ENCODE results near the gene CYP1A2.
"Not testable (repeated sequence)": the region's sequence is repeated elsewhere in the genome, so short reads cannot be mapped to it uniquely, and the experiment has no call there.

Gene CYP1A2

GRCh38 chr15:74738239-74738638, 10.4 kb upstream of the CYP1A2 start:
- H3K36me3 ChIP-seq (ENCODE audit: control insufficient read depth, insufficient read depth, low read length); H3K9me3 ChIP-seq (ENCODE audit: control insufficient read depth, low read length); DNase-seq; H3K4me1 ChIP-seq (ENCODE audit: control insufficient read depth, insufficient read depth, low read length, poor library complexity, severe bottlenecking); H3K27me3 ChIP-seq (replicated peaks; ENCODE audit: control insufficient read depth, insufficient read depth, low read length, poor library complexity, severe bottlenecking); H3K27ac ChIP-seq (ENCODE audit: insufficient read depth, low read length, poor library complexity, severe bottlenecking); H3K4me3 ChIP-seq (ENCODE audit: insufficient read depth, low read depth, low read length, poor library complexity, severe bottlenecking): not testable (repeated sequence)

- DNase-seq: no peak
- H3K27ac ChIP-seq (ENCODE audit: insufficient read depth, low read length, poor library complexity, severe bottlenecking): no peak overlapping the region
- no peak overlapping the region for H3K4me3 ChIP-seq (ENCODE audit: insufficient read depth, low read depth, low read length, poor library complexity, severe bottlenecking)
- no peaks in the 10 kb centered on the region for H3K4me1 ChIP-seq (ENCODE audit: control insufficient read depth, insufficient read depth, low read length, poor library complexity, severe bottlenecking)
- no peaks in the 10 kb centered on the region for H3K9me3 ChIP-seq (ENCODE audit: control insufficient read depth, low read length)
- H3K36me3 ChIP-seq (ENCODE audit: control insufficient read depth, insufficient read depth, low read length): no peaks in the 10 kb centered on the region
- H3K27me3 ChIP-seq (replicated peaks; ENCODE audit: control insufficient read depth, insufficient read depth, low read length, poor library complexity, severe bottlenecking): no peaks in the 10 kb centered on the region
These were observed 6.2 kb upstream of the CYP1A2 start for GRCh38 chr15:74742422-74742821.

- Histone ChIP-seq H3K4me3 (ENCODE audit: insufficient read depth, low read depth, low read length, poor library complexity, severe bottlenecking) (no peak overlapping the region), H3K36me3 (ENCODE audit: control insufficient read depth, insufficient read depth, low read length) (no peaks in the 10 kb centered on the region), H3K9me3 (ENCODE audit: control insufficient read depth, low read length) (no peaks in the 10 kb centered on the region), H3K4me1 (ENCODE audit: control insufficient read depth, insufficient read depth, low read length, poor library complexity, severe bottlenecking) (no peaks in the 10 kb centered on the region), H3K27me3 (replicated peaks; ENCODE audit: control insufficient read depth, insufficient read depth, low read length, poor library complexity, severe bottlenecking) (no peaks in the 10 kb centered on the region), H3K27ac (ENCODE audit: insufficient read depth, low read length, poor library complexity, severe bottlenecking) (no peak overlapping the region)
- no peak for DNase-seq
These were observed 2.3 kb upstream of the CYP1A2 start for GRCh38 chr15:74746389-74746788.

- Histone ChIP-seq H3K4me3 (ENCODE audit: insufficient read depth, low read depth, low read length, poor library complexity, severe bottlenecking) (no peak overlapping the region), H3K9me3 (ENCODE audit: control insufficient read depth, low read length) (no peaks in the 10 kb centered on the region), H3K4me1 (ENCODE audit: control insufficient read depth, insufficient read depth, low read length, poor library complexity, severe bottlenecking) (no peaks in the 10 kb centered on the region), H3K27ac (ENCODE audit: insufficient read depth, low read length, poor library complexity, severe bottlenecking) (no peak overlapping the region), H3K27me3 (replicated peaks; ENCODE audit: control insufficient read depth, insufficient read depth, low read length, poor library complexity, severe bottlenecking) (no peaks in the 10 kb centered on the region), H3K36me3 (ENCODE audit: control insufficient read depth, insufficient read depth, low read length) (no peaks in the 10 kb centered on the region)
- no peak for DNase-seq
These were observed 1.2 kb downstream of the CYP1A2 start for GRCh38 chr15:74749832-74750231.

GRCh38 chr15:74750751-74751150, 2.1 kb downstream of the CYP1A2 start:
- DNase-seq: no peak
- Histone ChIP-seq H3K4me3 (ENCODE audit: insufficient read depth, low read depth, low read length, poor library complexity, severe bottlenecking) (no peak overlapping the region), H3K9me3 (ENCODE audit: control insufficient read depth, low read length) (no peaks in the 10 kb centered on the region), H3K27ac (ENCODE audit: insufficient read depth, low read length, poor library complexity, severe bottlenecking) (no peak overlapping the region), H3K4me1 (ENCODE audit: control insufficient read depth, insufficient read depth, low read length, poor library complexity, severe bottlenecking) (no peaks in the 10 kb centered on the region), H3K27me3 (replicated peaks; ENCODE audit: control insufficient read depth, insufficient read depth, low read length, poor library complexity, severe bottlenecking) (no peaks in the 10 kb centered on the region), H3K36me3 (ENCODE audit: control insufficient read depth, insufficient read depth, low read length) (no peaks in the 10 kb centered on the region)

- no peak for DNase-seq
- Histone ChIP-seq H3K27ac (ENCODE audit: insufficient read depth, low read length, poor library complexity, severe bottlenecking) (no peak overlapping the region), H3K4me3 (ENCODE audit: insufficient read depth, low read depth, low read length, poor library complexity, severe bottlenecking) (no peak overlapping the region), H3K9me3 (ENCODE audit: control insufficient read depth, low read length) (no peaks in the 10 kb centered on the region), H3K4me1 (ENCODE audit: control insufficient read depth, insufficient read depth, low read length, poor library complexity, severe bottlenecking) (no peaks in the 10 kb centered on the region), H3K27me3 (replicated peaks; ENCODE audit: control insufficient read depth, insufficient read depth, low read length, poor library complexity, severe bottlenecking) (no peaks in the 10 kb centered on the region), H3K36me3 (ENCODE audit: control insufficient read depth, insufficient read depth, low read length) (no peaks in the 10 kb centered on the region)
These were observed 3.4 kb downstream of the CYP1A2 start for GRCh38 chr15:74752011-74752410.

GRCh38 chr15:74752531-74752930, 3.9 kb downstream of the CYP1A2 start:
- Histone ChIP-seq H3K4me1 (ENCODE audit: control insufficient read depth, insufficient read depth, low read length, poor library complexity, severe bottlenecking) (no peaks in the 10 kb centered on the region), H3K27ac (ENCODE audit: insufficient read depth, low read length, poor library complexity, severe bottlenecking) (no peak overlapping the region), H3K4me3 (ENCODE audit: insufficient read depth, low read depth, low read length, poor library complexity, severe bottlenecking) (no peak overlapping the region), H3K9me3 (ENCODE audit: control insufficient read depth, low read length) (no peaks in the 10 kb centered on the region), H3K36me3 (ENCODE audit: control insufficient read depth, insufficient read depth, low read length) (no peaks in the 10 kb centered on the region), H3K27me3 (replicated peaks; ENCODE audit: control insufficient read depth, insufficient read depth, low read length, poor library complexity, severe bottlenecking) (no peaks in the 10 kb centered on the region)
- DNase-seq: no peak

GRCh38 chr15:74754593-74755215, 6.1 kb downstream of the CYP1A2 start:
- Histone ChIP-seq H3K36me3 (ENCODE audit: control insufficient read depth, insufficient read depth, low read length) (no peaks in the 10 kb centered on the region), H3K9me3 (ENCODE audit: control insufficient read depth, low read length) (no peaks in the 10 kb centered on the region), H3K27ac (ENCODE audit: insufficient read depth, low read length, poor library complexity, severe bottlenecking) (no peak overlapping the region), H3K27me3 (replicated peaks; ENCODE audit: control insufficient read depth, insufficient read depth, low read length, poor library complexity, severe bottlenecking) (no peaks in the 10 kb centered on the region), H3K4me1 (ENCODE audit: control insufficient read depth, insufficient read depth, low read length, poor library complexity, severe bottlenecking) (no peaks in the 10 kb centered on the region), H3K4me3 (ENCODE audit: insufficient read depth, low read depth, low read length, poor library complexity, severe bottlenecking) (no peak overlapping the region)
- no peak for DNase-seq

- no peaks in the 10 kb centered on the region for H3K27me3 ChIP-seq (replicated peaks; ENCODE audit: control insufficient read depth, insufficient read depth, low read length, poor library complexity, severe bottlenecking)
- DNase-seq: no peak
- no peaks in the 10 kb centered on the region for H3K36me3 ChIP-seq (ENCODE audit: control insufficient read depth, insufficient read depth, low read length)
- no peak overlapping the region for H3K4me3 ChIP-seq (ENCODE audit: insufficient read depth, low read depth, low read length, poor library complexity, severe bottlenecking)
- H3K27ac ChIP-seq (ENCODE audit: insufficient read depth, low read length, poor library complexity, severe bottlenecking): no peak overlapping the region
- H3K9me3 ChIP-seq (ENCODE audit: control insufficient read depth, low read length): no peaks in the 10 kb centered on the region
- no peaks in the 10 kb centered on the region for H3K4me1 ChIP-seq (ENCODE audit: control insufficient read depth, insufficient read depth, low read length, poor library complexity, severe bottlenecking)
These were observed 10.1 kb downstream of the CYP1A2 start for GRCh38 chr15:74758736-74759135.

GRCh38 chr15:74762791-74763150, 14.1 kb downstream of the CYP1A2 start:
- Histone ChIP-seq H3K9me3 (ENCODE audit: control insufficient read depth, low read length) (no peaks in the 10 kb centered on the region), H3K27me3 (replicated peaks; ENCODE audit: control insufficient read depth, insufficient read depth, low read length, poor library complexity, severe bottlenecking) (no peaks in the 10 kb centered on the region), H3K27ac (ENCODE audit: insufficient read depth, low read length, poor library complexity, severe bottlenecking) (no peak overlapping the region), H3K36me3 (ENCODE audit: control insufficient read depth, insufficient read depth, low read length) (no peaks in the 10 kb centered on the region), H3K4me3 (ENCODE audit: insufficient read depth, low read depth, low read length, poor library complexity, severe bottlenecking) (no peak overlapping the region), H3K4me1 (ENCODE audit: control insufficient read depth, insufficient read depth, low read length, poor library complexity, severe bottlenecking) (no peaks in the 10 kb centered on the region)
- no peak for DNase-seq

Data from effector memory CD4-positive, alpha-beta T cell (primary cell).